Stimulated activated CD8-positive, alpha-beta memory T cell treated with anti-CD3 and anti-CD28 coated beads, Interleukin-4, amount 100 ng/mL, for 48 hours (primary cell): ENCODE results near the gene PSMB9.
A peak's percentile ranks its signal among the peaks of the same experiment; 100 is the strongest.
"Not testable (repeated sequence)": the region's sequence is repeated elsewhere in the genome, so short reads cannot be mapped to it uniquely, and the experiment has no call there.

Source experiments
- DNase-seq: peaks from one replicate; pipeline ENCODE4 v3.0.0-alpha.2; 2020

Gene PSMB9

GRCh38 chr6:32853541-32854375 is at the start of gene PSMB9, which contains the start of gene TAP1:
TSS of gene PSMB9 (plus strand) at chr6:32854192. CDS start at chr6:32854230, 38 bp downstream.
TSS of gene TAP1 (minus strand) at chr6:32853704. CDS start at chr6:32853636, 68 bp downstream.
- DNase-seq = peak; percentile 97

DNA sequence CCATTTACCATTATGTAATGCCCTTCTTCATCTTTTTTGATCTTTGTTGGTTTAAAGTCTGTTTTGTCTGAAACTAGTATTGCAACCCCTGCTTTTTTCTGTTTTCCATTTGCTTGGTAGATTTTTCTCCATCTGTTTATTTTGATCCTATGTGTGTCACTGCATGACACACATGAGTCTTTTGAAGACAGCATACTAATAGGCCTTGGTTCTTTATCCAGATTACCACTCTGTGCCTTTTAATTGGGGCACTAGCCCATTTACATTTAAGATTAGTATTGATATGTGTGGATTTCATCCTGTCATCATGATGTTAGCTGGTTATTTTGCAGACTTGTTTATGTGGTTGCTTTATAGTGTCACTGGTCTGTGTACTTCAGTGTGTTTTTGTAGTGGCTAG is 48.6 kb upstream of the PSMB9 start:
- DNase-seq = not testable (repeated sequence)

DNA sequence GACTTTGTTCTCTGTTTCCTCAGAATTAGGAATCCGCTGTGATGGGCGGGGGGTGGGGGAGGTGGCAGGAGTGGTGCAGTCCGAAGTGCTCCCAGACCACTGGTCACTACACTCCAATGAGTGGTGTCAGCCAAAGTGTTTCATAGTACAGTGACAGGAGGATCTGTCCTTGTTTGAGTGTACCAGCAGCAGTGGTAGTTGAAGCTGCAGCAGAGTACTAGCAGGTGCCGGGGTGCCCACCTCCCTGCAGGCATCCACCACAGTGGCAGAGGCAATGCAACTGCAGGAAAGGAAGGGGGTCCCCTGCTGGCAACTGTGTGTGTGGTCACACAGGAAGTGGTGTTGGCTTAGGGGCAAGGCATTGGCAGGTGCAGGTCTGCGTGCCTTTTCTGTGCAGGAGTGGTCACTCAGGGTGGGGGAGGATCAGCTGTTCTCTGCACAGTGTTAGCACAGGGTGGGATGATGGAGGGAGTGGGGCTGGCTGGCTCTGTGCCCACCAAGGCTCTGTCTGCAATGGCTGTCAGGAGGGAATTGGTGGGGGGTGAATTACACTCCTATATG is 46.9 kb upstream of the PSMB9 start:
- DNase-seq = no peak

- DNase-seq = no peak
Measured at GRCh38 chr6:32809171-32809570, 44.8 kb upstream of the PSMB9 start.

- no peak for DNase-seq
Measured at GRCh38 chr6:32814145-32814544, 39.8 kb upstream of the PSMB9 start.

DNA sequence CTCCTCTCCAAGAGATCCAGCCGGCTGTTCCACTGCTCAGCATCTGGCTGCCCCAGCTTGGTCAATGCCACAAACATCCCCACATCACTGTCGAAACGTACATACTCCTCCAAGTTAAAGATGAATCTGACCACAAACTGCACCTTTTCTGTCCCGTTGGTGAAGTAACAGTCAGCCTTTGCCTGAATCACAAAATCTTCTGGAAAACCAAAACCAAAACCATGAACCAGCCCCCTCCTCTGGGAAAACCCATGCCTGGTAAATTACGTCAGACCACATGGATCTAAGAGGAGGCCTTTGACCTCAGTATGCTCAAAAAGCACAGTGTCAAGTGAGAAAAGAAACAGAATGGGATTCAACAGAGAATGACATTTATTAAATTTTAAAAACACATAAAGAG is 38.9 kb upstream of the PSMB9 start:
- no peak for DNase-seq

- no peak for DNase-seq
Measured at GRCh38 chr6:32815996-32816395, 38.0 kb upstream of the PSMB9 start.

GRCh38 chr6:32816746-32817204 is 37.2 kb upstream of the PSMB9 start, which contains the start of gene HLA-DOB:
TSS of gene HLA-DOB (minus strand) at chr6:32817002. CDS start at chr6:32816951, 51 bp downstream.
- DNase-seq = no peak

GRCh38 chr6:32818867-32819266 is 35.1 kb upstream of the PSMB9 start:
- no peak for DNase-seq

DNA sequence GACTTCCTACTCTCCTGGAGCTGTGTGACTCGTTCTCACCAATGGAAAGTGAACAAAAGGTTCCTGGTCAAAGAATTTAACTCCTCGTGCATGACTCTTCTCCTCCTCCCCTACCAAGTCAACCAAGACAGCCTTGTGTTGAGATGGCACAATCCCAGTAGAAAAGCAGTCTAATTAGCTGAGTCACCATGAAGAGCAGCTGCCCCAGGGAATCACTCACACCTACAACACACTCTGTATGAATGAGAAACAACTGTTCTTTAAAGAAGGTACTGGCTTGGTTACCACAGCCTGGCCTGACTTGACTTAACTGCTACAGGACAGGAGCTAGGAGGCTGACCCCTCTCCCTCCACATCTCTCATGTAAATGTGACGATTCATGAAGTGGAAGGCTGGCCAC is 34.3 kb upstream of the PSMB9 start:
- no peak for DNase-seq

- DNase-seq = no peak
Measured at GRCh38 chr6:32825966-32826365, 28.0 kb upstream of the PSMB9 start.

DNA sequence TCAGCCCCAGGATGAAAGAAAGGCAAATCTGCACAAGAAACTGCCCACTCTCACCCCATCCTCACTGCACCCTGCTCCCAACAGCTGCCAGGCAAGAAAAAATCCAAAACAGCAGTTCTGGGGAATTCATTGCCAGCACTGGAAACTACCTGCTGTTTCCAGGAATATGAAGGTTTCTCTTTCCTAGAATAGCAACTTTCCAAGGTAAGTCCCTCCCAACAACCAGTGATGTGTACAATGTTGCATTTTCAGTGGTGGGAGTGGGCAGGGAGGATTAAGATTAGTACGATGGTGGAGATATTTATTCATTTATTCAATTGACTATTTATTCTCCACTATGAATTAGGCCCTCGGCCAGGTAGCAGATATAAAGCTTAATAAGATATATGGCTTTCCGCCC is 27.0 kb upstream of the PSMB9 start:
- no peak for DNase-seq

GRCh38 chr6:32829495-32829894 is 24.5 kb upstream of the PSMB9 start:
- no peak for DNase-seq

GRCh38 chr6:32830017-32830416 is 24.0 kb upstream of the PSMB9 start:
- DNase-seq = no peak

DNA sequence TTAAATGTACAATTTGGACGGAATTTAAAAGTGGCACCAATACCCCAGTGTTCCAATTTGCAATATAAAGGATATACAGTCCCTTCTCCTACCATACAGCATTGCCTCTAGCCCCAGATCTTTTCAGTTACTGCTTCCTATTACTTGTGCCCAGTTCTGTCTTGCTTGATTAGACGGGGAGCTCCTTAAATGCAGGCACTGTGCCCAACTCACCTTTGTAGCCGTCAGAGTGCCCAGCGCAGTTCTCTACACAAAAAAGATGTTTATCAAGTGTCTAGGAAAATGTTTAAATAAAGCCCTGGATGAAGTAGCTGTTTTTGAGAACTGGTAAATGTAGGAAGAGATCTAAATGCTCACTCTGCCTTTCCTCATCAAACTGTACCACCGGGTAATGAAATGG is 23.1 kb upstream of the PSMB9 start:
- DNase-seq = no peak

- no peak for DNase-seq
Measured at GRCh38 chr6:32832535-32832934, 21.5 kb upstream of the PSMB9 start.

DNA sequence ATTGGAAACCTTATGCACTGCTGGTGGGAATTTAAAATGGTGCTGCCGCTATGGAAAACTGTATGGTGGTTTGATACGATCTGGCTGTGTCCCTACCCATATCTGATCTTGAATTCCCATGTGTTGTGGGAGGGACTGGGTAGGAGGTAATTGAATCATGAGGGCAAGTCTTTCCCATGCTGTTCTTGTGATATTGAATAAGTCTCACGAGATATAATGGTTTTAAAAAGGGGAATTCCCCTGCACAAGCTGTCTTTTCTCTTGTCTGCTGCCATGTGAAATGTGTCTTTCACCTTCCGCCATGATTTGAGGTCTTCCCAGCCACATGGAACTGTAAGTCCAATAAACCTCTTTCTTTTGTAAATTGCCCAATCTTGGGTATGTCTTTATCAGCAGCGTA is 20.3 kb upstream of the PSMB9 start:
- DNase-seq = no peak

GRCh38 chr6:32835167-32835893 is 18.7 kb upstream of the PSMB9 start:
- DNase-seq = no peak

GRCh38 chr6:32836873-32837272 is 17.1 kb upstream of the PSMB9 start:
- DNase-seq = no peak

DNA sequence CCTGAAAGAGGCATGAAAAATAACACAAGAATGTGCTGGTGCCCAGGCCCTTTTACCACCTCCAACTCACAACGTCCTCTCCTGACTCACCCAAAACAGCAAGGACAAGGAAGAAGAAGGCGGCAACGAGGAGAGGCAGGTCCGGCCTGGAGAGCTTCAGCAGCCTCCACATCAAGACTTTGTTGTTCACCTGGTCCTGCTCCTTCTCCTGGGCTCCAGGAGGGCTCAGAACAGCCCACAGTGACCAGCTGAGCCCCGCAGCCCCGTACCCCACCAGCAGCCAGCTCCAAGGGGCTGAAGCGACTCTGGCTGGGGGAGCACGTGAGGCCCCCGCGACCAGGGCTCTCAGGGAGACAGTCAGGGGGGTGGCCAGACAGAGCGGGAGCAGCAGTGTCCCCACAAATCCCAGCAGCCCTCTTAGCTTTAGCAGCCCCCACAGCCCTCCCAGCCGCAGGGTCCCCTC is 16.3 kb upstream of the PSMB9 start:
- DNase-seq = no peak

GRCh38 chr6:32838114-32838958 is 15.7 kb upstream of the PSMB9 start, which contains the start of gene TAP2:
TSS of gene TAP2 (minus strand) at chr6:32838739. CDS start at chr6:32838233, 506 bp downstream.
- DNase-seq = peak; percentile 99

DNA sequence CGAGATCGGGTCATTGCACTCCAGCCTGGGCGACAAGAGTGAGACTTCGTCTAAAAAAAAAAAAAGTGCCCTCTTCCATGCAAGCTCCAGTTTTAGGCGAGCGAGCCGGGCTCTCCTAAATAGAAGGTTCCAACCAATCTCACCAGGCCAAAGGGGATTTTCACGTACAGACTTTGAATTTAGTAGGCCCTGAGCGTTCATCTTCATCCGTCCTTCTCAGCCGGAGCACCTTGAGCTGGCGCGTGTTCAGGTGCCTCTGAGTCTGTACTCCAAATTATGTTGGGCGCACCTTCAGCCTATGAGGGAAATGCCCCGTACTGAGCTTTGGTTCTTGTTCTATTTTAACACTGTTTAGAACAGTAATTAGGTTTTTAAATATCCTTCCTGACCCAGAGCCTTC is 14.6 kb upstream of the PSMB9 start:
- DNase-seq = no peak
